HG03280 (cell line): ENCODE results near the gene RRH.
A peak's percentile ranks its signal among the peaks of the same experiment; 100 is the strongest.
"Not testable (repeated sequence)": the region's sequence is repeated elsewhere in the genome, so short reads cannot be mapped to it uniquely, and the experiment has no call there.

ENCODE experiments used
- ATAC-seq: cut with Tn5 transposase; IDR thresholded peaks from one replicate; pipeline ENCODE4 v1.9.1; 2021; ENCODE audit warnings: mild to moderate bottlenecking, moderate library complexity; ENCODE audit not compliant: unreplicated experiment

Gene RRH

GRCh38 chr4:109836985-109837384 is 9.2 kb downstream of the RRH start:
- no peak for ATAC-seq

GRCh38 chr4:109846395-109847098 is 18.8 kb downstream of the RRH start:
- ATAC-seq, result no peak

- ATAC-seq, result no peak
Observed at GRCh38 chr4:109847896-109848442, 20.2 kb downstream of the RRH start, which contains the start of gene LRIT3. TSS of gene LRIT3 (plus strand) at chr4:109848107. CDS start at chr4:109848202, 95 bp downstream.

DNA sequence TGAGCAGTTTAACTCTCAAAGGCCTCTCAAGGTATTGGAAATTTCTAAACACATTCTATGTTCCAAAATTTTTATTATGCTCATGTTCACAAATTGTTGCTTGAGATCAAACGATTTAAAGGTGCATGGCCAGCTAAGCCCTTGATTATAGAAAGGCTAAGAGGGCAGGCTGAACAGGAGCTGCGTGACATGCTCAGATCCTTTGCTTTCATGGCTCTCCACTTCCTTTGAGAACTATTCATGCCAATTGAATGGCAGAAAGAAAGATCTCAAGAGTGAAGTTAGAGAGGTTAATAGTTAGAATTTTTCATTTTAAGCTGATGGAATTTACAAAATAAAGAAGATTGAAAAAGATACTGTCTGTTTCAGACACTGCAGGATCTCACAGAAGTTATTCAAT is 20.7 kb downstream of the RRH start:
- no peak for ATAC-seq

DNA sequence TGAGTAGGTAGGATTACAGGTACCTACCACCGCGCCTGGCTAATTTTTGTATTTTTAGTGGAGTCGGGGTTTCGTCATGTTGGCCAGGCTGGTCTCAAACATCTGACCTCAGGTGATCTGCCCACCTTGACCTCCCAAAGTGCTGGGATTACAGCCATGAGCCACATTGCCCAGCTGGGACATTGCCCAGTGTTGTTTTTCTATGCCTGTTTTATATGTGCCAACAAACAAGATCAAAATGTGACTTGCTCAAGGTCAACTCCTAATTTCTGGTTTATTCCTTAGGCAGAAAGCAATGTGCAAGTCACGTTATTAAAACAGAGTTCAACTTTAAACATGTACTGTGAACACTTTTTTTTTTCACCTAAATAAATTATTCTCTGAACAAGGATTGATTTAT is 22.8 kb downstream of the RRH start:
- ATAC-seq, result no peak

DNA sequence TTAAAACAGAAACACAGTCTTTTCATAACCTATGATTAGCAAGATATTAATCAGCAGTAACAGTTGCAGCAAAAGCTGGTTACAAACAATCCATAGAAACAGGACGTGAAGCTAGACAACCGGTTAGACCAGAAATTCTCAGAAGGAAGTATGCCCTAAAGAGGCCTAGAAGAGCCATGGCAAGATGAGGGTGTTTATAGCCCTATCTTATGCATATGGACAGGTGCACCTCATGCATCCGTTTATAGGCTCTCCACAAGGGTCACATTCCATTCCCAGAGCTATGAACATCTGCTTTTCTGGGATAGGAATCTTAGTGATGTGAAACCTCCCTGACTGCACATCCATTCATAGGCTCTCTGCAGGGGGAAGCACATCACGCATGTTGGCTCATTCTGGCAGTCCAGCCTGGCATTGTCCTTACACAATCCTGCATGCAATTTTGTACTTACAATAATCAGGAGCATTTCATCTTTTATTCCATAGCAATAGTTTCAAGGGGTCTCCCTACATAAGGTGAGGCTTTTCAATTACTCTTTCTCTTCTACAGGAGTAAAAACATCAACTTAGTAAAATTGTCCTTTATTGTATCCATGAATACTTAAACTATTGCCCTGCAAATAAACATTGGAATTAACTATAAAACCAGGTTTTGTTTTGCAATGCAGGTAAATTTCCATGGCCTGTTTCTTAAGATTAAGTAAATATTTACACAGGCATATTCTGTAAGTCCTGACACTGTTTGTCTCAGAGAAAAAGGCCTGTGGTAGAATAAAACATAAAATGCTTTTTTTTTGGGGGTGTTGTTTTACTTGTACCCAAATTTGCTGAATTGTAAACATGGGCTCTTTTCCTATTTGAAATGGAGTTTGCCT is 31.9 kb downstream of the RRH start:
- ATAC-seq, result not testable (repeated sequence)

DNA sequence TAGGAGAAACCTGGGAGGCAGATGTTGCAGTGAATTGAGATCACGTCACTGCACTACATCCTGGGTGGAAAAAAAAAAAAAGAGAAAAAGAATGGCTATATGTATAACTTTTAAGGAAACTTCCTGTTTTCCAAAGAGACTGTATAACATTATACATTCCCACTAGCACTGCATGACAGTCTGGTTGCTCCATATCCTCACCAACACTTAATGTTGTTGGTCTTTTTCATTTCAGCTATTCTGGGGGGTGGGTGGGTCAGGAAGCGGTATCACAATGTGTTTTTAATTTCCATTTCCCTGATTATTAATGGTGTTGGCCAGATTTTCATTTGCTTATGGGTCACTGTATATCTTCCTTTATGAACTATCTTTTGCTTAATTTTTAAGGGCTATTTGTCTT is 33.5 kb downstream of the RRH start:
- ATAC-seq, result no peak

- ATAC-seq, result no peak
Observed at GRCh38 chr4:109861916-109862511, 34.2 kb downstream of the RRH start.

GRCh38 chr4:109864134-109864533 is 36.4 kb downstream of the RRH start:
- ATAC-seq, result no peak

- no peak for ATAC-seq
Observed at GRCh38 chr4:109870061-109870460, 42.3 kb downstream of the RRH start.

DNA sequence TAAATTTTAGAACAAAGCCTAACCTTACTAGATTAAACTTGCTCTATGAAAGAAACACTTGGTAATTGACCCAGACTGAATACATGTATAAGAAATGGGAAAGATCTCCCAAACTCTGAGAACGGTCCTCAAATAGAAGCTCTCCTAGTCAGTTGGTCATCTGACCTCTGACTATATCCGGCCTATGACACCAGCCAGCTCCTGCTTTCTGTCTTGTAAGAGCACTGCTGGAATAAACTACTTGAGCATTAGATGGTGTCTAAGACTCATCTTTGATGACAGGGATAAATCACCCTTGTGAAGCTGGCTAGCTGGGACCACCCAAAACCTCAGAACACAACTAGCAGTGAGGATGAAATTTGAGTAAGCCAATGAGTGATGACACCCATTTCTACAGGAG is 44.3 kb downstream of the RRH start:
- no peak for ATAC-seq

- no peak for ATAC-seq
Observed at GRCh38 chr4:109872950-109873656, 45.3 kb downstream of the RRH start.

DNA sequence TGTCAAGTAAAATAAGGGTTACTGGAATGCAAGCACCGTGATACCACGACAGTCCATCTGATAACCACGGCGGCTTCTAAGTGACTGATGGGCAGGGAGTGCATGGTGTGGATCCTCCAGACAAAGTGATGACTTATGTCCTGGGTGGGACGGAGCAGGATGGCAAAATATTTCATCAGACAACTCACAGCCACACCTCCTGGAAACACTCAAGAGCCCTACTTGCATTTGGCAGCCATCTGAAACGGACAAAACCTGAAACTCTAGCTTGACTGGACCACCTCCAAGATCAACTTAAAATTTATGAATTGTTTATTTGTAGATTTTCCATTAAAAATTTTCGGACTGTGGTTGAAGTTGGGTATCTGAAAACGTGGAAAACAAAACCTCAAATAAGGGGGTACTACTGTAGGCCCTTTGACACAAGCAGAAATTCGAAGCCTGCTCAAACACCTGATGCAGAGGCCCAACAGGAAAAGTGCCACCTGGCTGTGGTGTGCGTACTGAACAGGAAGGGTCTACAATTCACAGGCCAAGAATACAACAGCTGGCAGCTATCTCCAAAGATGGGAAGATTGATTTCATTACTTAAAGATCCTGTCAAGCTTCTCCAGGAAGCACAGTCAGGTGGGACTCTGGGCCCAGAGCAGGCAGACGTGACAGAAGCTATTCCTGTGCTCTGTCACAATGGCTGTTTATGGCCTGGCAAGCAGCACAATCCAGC is 46.2 kb downstream of the RRH start:
- no peak for ATAC-seq

GRCh38 chr4:109875106-109875505 is 47.3 kb downstream of the RRH start:
- ATAC-seq, result no peak

DNA sequence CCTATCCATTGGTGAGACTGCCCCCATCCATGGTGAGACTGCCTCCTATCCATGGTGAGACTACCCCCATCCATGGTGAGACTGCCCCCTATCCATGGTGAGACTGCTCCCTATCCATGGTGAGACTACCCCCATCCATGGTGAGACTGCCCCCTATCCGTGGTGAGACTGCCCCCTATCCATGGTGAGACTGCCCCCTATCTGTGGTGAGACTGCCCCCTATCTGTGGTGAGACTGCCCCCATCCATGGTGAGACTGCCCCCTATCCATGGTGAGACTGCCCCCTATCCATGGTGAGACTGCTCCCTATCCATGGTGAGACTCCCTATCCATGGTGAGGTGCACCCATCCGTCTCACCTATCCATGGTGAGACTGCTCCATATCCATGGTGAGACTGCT is 47.8 kb downstream of the RRH start:
- not testable (repeated sequence) for ATAC-seq

DNA sequence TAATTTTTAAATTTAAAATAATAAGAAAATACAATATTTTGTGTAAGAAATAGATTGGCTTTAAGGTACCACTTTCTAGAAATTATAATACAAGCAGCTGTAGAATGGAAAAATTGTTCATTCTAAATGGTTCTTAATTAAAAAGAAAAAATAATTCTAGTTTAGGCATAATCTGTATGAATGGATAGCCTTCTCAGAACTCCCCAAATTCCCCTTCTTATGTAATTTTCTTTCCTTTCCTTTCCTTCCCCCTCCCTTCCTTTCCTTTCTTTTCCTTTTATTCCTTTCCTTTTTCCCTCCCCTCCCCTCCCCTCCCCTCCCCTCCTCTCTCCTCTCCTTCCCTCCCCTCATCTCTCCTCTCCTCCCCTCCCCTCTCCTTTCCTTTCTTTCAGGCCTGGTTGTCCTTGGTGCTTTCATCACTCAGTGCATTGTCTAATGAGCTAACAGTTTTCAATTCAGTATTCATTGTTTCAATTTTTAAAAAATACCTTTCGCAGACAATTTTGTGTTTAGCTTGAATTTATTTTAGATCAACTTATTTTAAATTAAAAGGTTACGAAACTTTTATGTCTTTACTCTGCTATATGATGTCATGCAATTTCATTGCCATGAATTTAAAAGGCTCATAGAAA is 49.0 kb downstream of the RRH start:
- ATAC-seq, result no peak

- peak; percentile 75 for ATAC-seq
Observed at GRCh38 chr4:109877400-109877799, 49.6 kb downstream of the RRH start.

DNA sequence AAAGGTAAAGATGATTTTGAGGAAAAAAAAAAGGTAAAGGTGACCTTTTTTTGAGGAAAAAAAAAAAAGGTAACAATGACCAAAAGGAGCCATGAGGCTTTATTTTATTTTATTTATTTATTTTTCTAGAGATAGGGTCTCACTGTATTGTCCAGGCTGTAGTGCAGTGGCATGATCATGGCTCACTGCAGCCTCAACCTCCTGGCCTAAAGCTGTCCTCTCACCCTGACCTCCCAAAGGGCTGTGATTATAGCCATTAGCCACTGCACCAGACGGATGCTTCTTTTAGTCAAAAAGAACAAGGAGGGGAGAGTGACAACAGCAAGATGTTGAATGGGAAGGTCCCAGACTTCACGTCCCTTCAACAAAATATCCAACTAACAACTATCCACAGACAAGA is 50.6 kb downstream of the RRH start:
- no peak for ATAC-seq

- ATAC-seq, result no peak
Observed at GRCh38 chr4:109879081-109879480, 51.3 kb downstream of the RRH start.
